ENCODE data around the gene HEMK1. TPM values are rescaled to one million over a fixed set of nuclear protein-coding genes. Genes with fewer than 3 reads are reported as not detected.

The HEMK1 gene
- total RNA-seq, 1 experiment from 2014 or later = 12.6 TPM

GRCh38 chr3:50616003-50616769, 46.9 kb downstream of the HEMK1 start:
- Histone ChIP-seq H3K36me3 (ENCODE audit: control insufficient read depth, insufficient read depth, low read length) (no peaks in the 10 kb centered on the region), H3K9me3 (no peaks in the 10 kb centered on the region), H3K27me3 (replicated peaks; ENCODE audit: control insufficient read depth, insufficient read depth, low read length) (no peaks in the 10 kb centered on the region), H3K4me3 (ENCODE audit: low read depth, low read length) (peak overlapping the region; percentile 37), H3K4me1 (peaks cover 4% of the 10 kb centered on the region)
- POLR2A ChIA-PET = interaction anchor here (0.6 to 1.6 kb wide), 4 partner anchors 37 to 769 kb away, joined by 3 to 5 read pairs (median 5); partner anchors contain the start of genes HEMK1 and MANF
- TSS peak; percentile 25 for BruUV-seq (replicated peaks)
- DNase-seq = peak; percentile 84 to 88
- peaks cover 14% of the 10 kb centered on the region for H3K4me1 Mint-ChIP-seq (ENCODE audit: low read depth, unreplicated experiment)
- H3K4me3 Mint-ChIP-seq (ENCODE audit: unreplicated experiment) = peak overlapping the region; percentile 79
- H3K27me3 Mint-ChIP-seq (ENCODE audit: insufficient read depth, unreplicated experiment) = peaks cover 4% of the 10 kb centered on the region
- no peaks in the 10 kb centered on the region for H3K9me3 Mint-ChIP-seq (ENCODE audit: unreplicated experiment)
- H3K27ac Mint-ChIP-seq (ENCODE audit: unreplicated experiment) = peak overlapping the region; percentile 85
- CTCF ChIA-PET = interaction anchor here (0.6 to 2.2 kb wide), 22 partner anchors 8 to 769 kb away, joined by 3 to 91 read pairs (median 6); partner anchors contain the start of genes CYB561D2, HEMK1, MANF and NPRL2
- peaks cover 26% of the 10 kb centered on the region for H3K36me3 Mint-ChIP-seq (ENCODE audit: insufficient read depth, unreplicated experiment)
- TF ChIP-seq, protein P1, sequence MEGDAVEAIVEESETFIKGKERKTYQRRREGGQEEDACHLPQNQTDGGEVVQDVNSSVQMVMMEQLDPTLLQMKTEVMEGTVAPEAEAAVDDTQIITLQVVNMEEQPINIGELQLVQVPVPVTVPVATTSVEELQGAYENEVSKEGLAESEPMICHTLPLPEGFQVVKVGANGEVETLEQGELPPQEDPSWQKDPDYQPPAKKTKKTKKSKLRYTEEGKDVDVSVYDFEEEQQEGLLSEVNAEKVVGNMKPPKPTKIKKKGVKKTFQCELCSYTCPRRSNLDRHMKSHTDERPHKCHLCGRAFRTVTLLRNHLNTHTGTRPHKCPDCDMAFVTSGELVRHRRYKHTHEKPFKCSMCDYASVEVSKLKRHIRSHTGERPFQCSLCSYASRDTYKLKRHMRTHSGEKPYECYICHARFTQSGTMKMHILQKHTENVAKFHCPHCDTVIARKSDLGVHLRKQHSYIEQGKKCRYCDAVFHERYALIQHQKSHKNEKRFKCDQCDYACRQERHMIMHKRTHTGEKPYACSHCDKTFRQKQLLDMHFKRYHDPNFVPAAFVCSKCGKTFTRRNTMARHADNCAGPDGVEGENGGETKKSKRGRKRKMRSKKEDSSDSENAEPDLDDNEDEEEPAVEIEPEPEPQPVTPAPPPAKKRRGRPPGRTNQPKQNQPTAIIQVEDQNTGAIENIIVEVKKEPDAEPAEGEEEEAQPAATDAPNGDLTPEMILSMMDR (IDR thresholded peaks at IDR 0.05; ENCODE audit: insufficient read depth in 1 of 2, low read depth in 1 of 2, low read length in 1 of 2, severe bottlenecking in 1 of 2, unreplicated experiment in 1 of 2) = peak; percentile 95 to 99
- intact Hi-C loops (cut with micrococcal nuclease; ENCODE audit: unreplicated experiment) = loop anchor here (1.0 to 2.0 kb wide), 4 partner anchors 36 to 756 kb away; no protein-coding TSS in a partner anchor

DNA sequence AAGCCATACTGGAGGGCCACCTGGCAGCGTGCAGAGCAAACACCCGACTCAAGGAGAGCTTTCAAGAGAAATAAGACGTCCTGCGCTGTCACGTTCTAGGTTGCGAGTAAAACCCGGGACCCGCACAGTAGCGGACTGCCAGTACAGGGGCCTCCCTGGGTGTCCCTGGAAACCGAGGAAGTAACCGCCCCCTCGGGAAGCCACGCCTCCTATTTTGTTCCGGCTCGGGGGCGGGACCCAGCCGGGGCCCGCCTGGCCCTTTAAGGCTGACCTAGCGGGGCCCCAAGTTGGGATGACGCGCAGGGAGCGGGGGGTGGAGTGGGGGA, 47.4 kb downstream of the HEMK1 start:
- intact Hi-C loops (cut with micrococcal nuclease; ENCODE audit: unreplicated experiment) = loop anchor here (1.0 to 2.0 kb wide), 4 partner anchors 36 to 756 kb away; no protein-coding TSS in a partner anchor
- TF ChIP-seq, protein P1 (IDR thresholded peaks at IDR 0.05; ENCODE audit: insufficient read depth in 1 of 2, low read depth in 1 of 2, low read length in 1 of 2, severe bottlenecking in 1 of 2, unreplicated experiment in 1 of 2) = no peak
- H3K36me3 Mint-ChIP-seq (ENCODE audit: insufficient read depth, unreplicated experiment) = peaks cover 21% of the 10 kb centered on the region
- H3K4me3 Mint-ChIP-seq (ENCODE audit: unreplicated experiment) = peak overlapping the region; percentile 79
- Histone ChIP-seq H3K36me3 (ENCODE audit: control insufficient read depth, insufficient read depth, low read length) (no peaks in the 10 kb centered on the region), H3K4me1 (peaks cover 4% of the 10 kb centered on the region), H3K9me3 (no peaks in the 10 kb centered on the region), H3K4me3 (ENCODE audit: low read depth, low read length) (peak overlapping the region; percentile 37), H3K27me3 (replicated peaks; ENCODE audit: control insufficient read depth, insufficient read depth, low read length) (no peaks in the 10 kb centered on the region)
- no TSS peak for BruUV-seq (replicated peaks)
- H3K27me3 Mint-ChIP-seq (ENCODE audit: insufficient read depth, unreplicated experiment) = peaks cover 4% of the 10 kb centered on the region
- H3K4me1 Mint-ChIP-seq (ENCODE audit: low read depth, unreplicated experiment) = peaks cover 14% of the 10 kb centered on the region
- CTCF ChIA-PET = interaction anchor here (0.6 to 2.2 kb wide), 12 partner anchors 8 to 1357 kb away, joined by 3 to 91 read pairs (median 7); partner anchors contain the start of genes ABHD14B and MANF
- H3K27ac Mint-ChIP-seq (ENCODE audit: unreplicated experiment) = peak overlapping the region; percentile 85
- H3K9me3 Mint-ChIP-seq (ENCODE audit: unreplicated experiment) = no peaks in the 10 kb centered on the region
- DNase-seq = peak; percentile 91 to 92
- POLR2A ChIA-PET = interaction anchor here (0.6 to 1.6 kb wide), 4 partner anchors 36 to 779 kb away, joined by 3 to 5 read pairs (median 4); no protein-coding TSS in a partner anchor

DNA sequence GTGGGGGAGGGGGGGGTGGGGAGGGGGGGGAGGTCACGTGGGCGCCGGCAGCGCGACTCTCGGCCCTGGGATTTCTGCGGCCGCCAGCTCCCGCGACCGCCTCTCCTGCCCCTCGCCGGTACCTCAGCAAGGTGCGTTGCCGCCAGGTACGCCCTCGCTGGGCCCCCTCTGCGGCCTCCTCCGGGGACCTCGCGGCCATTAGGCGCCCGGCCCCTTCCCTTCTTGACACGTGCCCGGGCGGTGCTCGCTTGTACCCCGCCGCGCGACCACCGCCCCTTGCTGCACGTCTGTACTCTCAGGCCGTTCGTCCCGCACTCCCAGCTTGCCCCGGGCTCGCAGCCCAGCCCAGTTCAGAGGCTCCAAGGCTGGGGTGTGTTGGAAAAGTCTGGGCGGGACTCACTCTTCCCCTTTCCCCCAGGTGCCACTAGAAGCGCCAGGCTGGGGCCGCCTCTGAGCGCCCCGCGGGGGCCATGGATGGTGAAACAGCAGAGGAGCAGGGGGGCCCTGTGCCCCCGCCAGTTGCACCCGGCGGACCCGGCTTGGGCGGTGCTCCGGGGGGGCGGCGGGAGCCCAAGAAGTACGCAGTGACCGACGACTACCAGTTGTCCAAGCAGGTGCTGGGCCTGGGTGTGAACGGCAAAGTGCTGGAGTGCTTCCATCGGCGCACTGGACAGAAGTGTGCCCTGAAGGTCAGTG, 47.9 kb downstream of the HEMK1 start, which contains the start of gene MAPKAPK3:
Gene MAPKAPK3, plus strand, starts transcription at position 56 of the 696 bp plus-strand sequence. Its CDS starts 415 bp downstream, at position 471.
- BruUV-seq (replicated peaks) = no TSS peak
- Histone ChIP-seq H3K27me3 (replicated peaks; ENCODE audit: control insufficient read depth, insufficient read depth, low read length) (no peaks in the 10 kb centered on the region), H3K36me3 (ENCODE audit: control insufficient read depth, insufficient read depth, low read length) (no peaks in the 10 kb centered on the region), H3K9me3 (no peaks in the 10 kb centered on the region), H3K4me1 (peaks cover 4% of the 10 kb centered on the region), H3K4me3 (ENCODE audit: low read depth, low read length) (peak within 1 kb of the TSS; percentile 66)
- TF ChIP-seq, protein P1 (IDR thresholded peaks at IDR 0.05; ENCODE audit: insufficient read depth in 1 of 2, low read depth in 1 of 2, low read length in 1 of 2, severe bottlenecking in 1 of 2, unreplicated experiment in 1 of 2) = no peak
- Mint-ChIP-seq H3K27ac (ENCODE audit: unreplicated experiment) (peak within 1 kb of the TSS; percentile 85), H3K4me1 (ENCODE audit: low read depth, unreplicated experiment) (peaks cover 12% of the 10 kb centered on the region), H3K27me3 (ENCODE audit: insufficient read depth, unreplicated experiment) (peaks cover 4% of the 10 kb centered on the region), H3K9me3 (ENCODE audit: unreplicated experiment) (no peaks in the 10 kb centered on the region), H3K36me3 (ENCODE audit: insufficient read depth, unreplicated experiment) (peaks cover 16% of the 10 kb centered on the region), H3K4me3 (ENCODE audit: unreplicated experiment) (peak within 1 kb of the TSS; percentile 79)
- POLR2A ChIA-PET = interaction anchor here (0.6 to 1.6 kb wide), 5 partner anchors 36 to 779 kb away, joined by 3 to 5 read pairs (median 5); partner anchors contain the start of gene HEMK1
- DNase-seq = peak in 1 of 2 experiments; percentile 57
- CTCF ChIA-PET = interaction anchor here (0.6 to 2.2 kb wide), 11 partner anchors 7 to 1357 kb away, joined by 3 to 91 read pairs (median 8); partner anchors contain the start of genes ABHD14B and MANF
- intact Hi-C loops (cut with micrococcal nuclease; ENCODE audit: unreplicated experiment) = loop anchor here (2.0 kb wide), 1 partner anchor 354 kb away; no protein-coding TSS in a partner anchor
